K562 (cell line): ENCODE data around the gene CSTB. TPM values are rescaled to one million over a fixed set of nuclear protein-coding genes. Genes with fewer than 3 reads are reported as not detected.

Experiments
- ATAC-seq: fragments of 200-7000 bp; cut with Tn5 transposase; 3 replicates; pipeline ENCODE4 v1.9.1; 2020; ENCODE audit warnings: moderate library complexity
- BruUV-seq: library from RNA; stranded (reverse); fragments of 400-500 nt; replicated peaks from 2 replicates; lab custom pipeline; 2021; lab: Mats Ljungman, UMichigan
- CTCF ChIA-PET: fragments of 300-600 bp; formaldehyde crosslinking; extraction: SDS; loops from one replicate; lab custom pipeline; 2021; ENCODE audit warnings: low intra/inter-chr PET ratio; lab: Yijun Ruan, JAX
- POLR2A ChIA-PET: fragments of 300-600, 350-650 bp; sonication (Branson Sonifier 250); formaldehyde crosslinking; extraction: SDS; loops from one replicate; lab custom pipeline; 2021; ENCODE audit warnings: antibody characterized with exemption, inconsistent platforms; lab: Yijun Ruan, JAX
- DNase-seq, 4 experiments: peaks; one replicate each; pipeline versions ENCODE4 v3.0.0 to v3.0.0-alpha.2; 2011 to 2018; ENCODE audit warnings: low spot score in 3 of 4, mixed read lengths in 3 of 4; ENCODE audit errors: extremely low read depth in 1 of 4
- FAIRE-seq: peaks from 2 replicates; lab custom pipeline; 2011; peaks lifted over from hg19 to GRCh38; lab: Jason Lieb, UNC
- H2AFZ ChIP-seq: 2 replicates; pipeline ENCODE4 v1.6.0; 2011; ENCODE audit warnings: low read depth, low read length, control low read depth, inconsistent platforms
- H3K27ac ChIP-seq: fragments of 200-600 bp; 3 replicates; pipeline ENCODE4 v1.8.0; 2011; ENCODE audit warnings: low read depth, mild to moderate bottlenecking, control low read depth, inconsistent platforms, low read length, moderate library complexity, mixed read lengths; ENCODE audit errors: extremely low read depth
- H3K27me3 ChIP-seq, 2 experiments: fragments of 300-600 bp in 1 of 2; 2 replicates in 1 of 2; 3 replicates in 1 of 2; pipeline versions ENCODE4 v1.6.0 to v1.8.0; 2011; ENCODE audit warnings: inconsistent platforms in 2 of 2, low read length in 2 of 2, mild to moderate bottlenecking in 1 of 2, mixed read lengths in 1 of 2, moderate library complexity in 1 of 2; ENCODE audit not compliant: control insufficient read depth in 2 of 2, insufficient read depth in 2 of 2
- H3K36me3 ChIP-seq: fragments of 300-600 bp; 3 replicates; pipeline ENCODE4 v1.8.0; 2011; ENCODE audit warnings: mild to moderate bottlenecking, low read length, inconsistent platforms; ENCODE audit not compliant: control insufficient read depth, insufficient read depth
- H3K4me1 ChIP-seq, 2 experiments: fragments of 200-600 bp in 1 of 2; replicated peaks in 1 of 2; 2 replicates in 1 of 2; 3 replicates in 1 of 2; pipeline versions ENCODE4 v1.5.1 to v1.8.0; 2011; ENCODE audit warnings: inconsistent platforms in 2 of 2, low read length in 2 of 2, mild to moderate bottlenecking in 1 of 2, mixed read lengths in 1 of 2, moderate library complexity in 1 of 2; ENCODE audit not compliant: control insufficient read depth in 2 of 2, insufficient read depth in 2 of 2
- H3K4me2 ChIP-seq: 2 replicates; pipeline ENCODE4 v1.6.1; 2011; ENCODE audit warnings: low read length, control low read depth, inconsistent platforms, mixed read lengths; ENCODE audit not compliant: insufficient read depth
- H3K4me3 ChIP-seq: fragments of 200-600 bp; sonication (generic), shearing (Covaris generic); 2 replicates; pipeline ENCODE4 v1.5.1; 2016; ENCODE audit warnings: control low read depth, inconsistent platforms
- H3K79me2 ChIP-seq: fragments of 200-600 bp; 3 replicates; pipeline ENCODE4 v1.8.0; 2011; ENCODE audit warnings: low read length, inconsistent platforms; ENCODE audit not compliant: control insufficient read depth, insufficient read depth
- H3K9ac ChIP-seq, 2 experiments: 2 replicates each; pipeline versions ENCODE4 v1.6.0 to v1.6.1; 2011; ENCODE audit warnings: low read depth in 2 of 2, low read length in 2 of 2, control low read depth in 1 of 2, inconsistent platforms in 1 of 2, mild to moderate bottlenecking in 1 of 2, mixed read lengths in 1 of 2; ENCODE audit not compliant: insufficient read depth in 1 of 2
- H3K9me1 ChIP-seq: one replicate; pipeline ENCODE4 v1.6.0; 2011; ENCODE audit warnings: inconsistent platforms, mild to moderate bottlenecking, low read length, moderate library complexity; ENCODE audit not compliant: control insufficient read depth, insufficient read depth
- H3K9me3 ChIP-seq: replicated peaks from 2 replicates; pipeline ENCODE4 v1.5.1; 2011; ENCODE audit warnings: low read depth, low read length, inconsistent platforms; ENCODE audit not compliant: control insufficient read depth, insufficient read depth
- H4K20me1 ChIP-seq: replicated peaks from 2 replicates; pipeline ENCODE4 v1.6.1; 2011; ENCODE audit warnings: low read length, inconsistent platforms, mixed read lengths; ENCODE audit not compliant: control insufficient read depth, insufficient read depth
- CHD4 ChIP-seq: fragments of 200-600 bp; sonication (generic); IDR thresholded peaks from 3 replicates; pipeline ENCODE4 v1.6.1; 2012; ENCODE audit warnings: low read depth, mild to moderate bottlenecking, mixed read lengths, low read length, inconsistent platforms; ENCODE audit not compliant: insufficient read depth, insufficient replicate concordance, poor library complexity, severe bottlenecking
- CTBP1 ChIP-seq: fragments of 450-650 bp; IDR thresholded peaks from 2 replicates; pipeline ENCODE4 v1.6.1; 2016; ENCODE audit warnings: borderline replicate concordance
- CXXC5 ChIP-seq: fragments of 250-450 bp; sonication (Bioruptor Pico); IDR thresholded peaks from 2 replicates; pipeline ENCODE4 v1.8.0; 2022; ENCODE audit warnings: inconsistent platforms, mild to moderate bottlenecking, moderate library complexity
- E2F3 ChIP-seq: fragments of 250-450 bp; sonication (Bioruptor Pico); IDR thresholded peaks from 2 replicates; pipeline ENCODE4 v1.4.0; 2020; ENCODE audit warnings: mild to moderate bottlenecking
- FOSL1 ChIP-seq: fragments of 200-800 bp; sonication (Bioruptor generic); conservative IDR thresholded peaks from 2 replicates; pipeline ENCODE4 v1.6.1; 2016; ENCODE audit warnings: missing genetic modification characterization, missing compliant biosample characterization
- HMGN3 ChIP-seq: IDR thresholded peaks from 2 replicates; pipeline ENCODE4 v1.6.1; 2011; ENCODE audit warnings: borderline replicate concordance, low read depth, mild to moderate bottlenecking, mixed read lengths, low read length; ENCODE audit not compliant: insufficient read length; ENCODE audit errors: extremely low read depth
- HOXB6 ChIP-seq: fragments of 250-450 bp; sonication (Bioruptor Pico); IDR thresholded peaks from 2 replicates; pipeline ENCODE4 v1.5.1; 2022; ENCODE audit warnings: mild to moderate bottlenecking, borderline replicate concordance
- MCM3 ChIP-seq: fragments of 450-650 bp; IDR thresholded peaks from 2 replicates; pipeline ENCODE4 v1.6.1; 2016
- NELFE ChIP-seq: IDR thresholded peaks from 2 replicates; pipeline ENCODE4 v1.6.1; 2011; ENCODE audit warnings: mild to moderate bottlenecking; ENCODE audit not compliant: insufficient read depth, insufficient read length
- PML ChIP-seq: IDR thresholded peaks from 2 replicates; pipeline ENCODE4 v1.6.1; 2012; ENCODE audit warnings: low read length, inconsistent platforms
- POLR2G ChIP-seq: fragments of 200-400 bp; formaldehyde crosslinking; IDR thresholded peaks from 2 replicates; pipeline ENCODE4 v1.6.1; 2017; ENCODE audit warnings: low read depth, mild to moderate bottlenecking, antibody characterized with exemption, low read length, moderate library complexity
- POLR2H ChIP-seq: IDR thresholded peaks from 2 replicates; pipeline ENCODE4 v1.6.1; 2016; ENCODE audit warnings: missing genetic modification characterization, low read depth, mild to moderate bottlenecking, control low read depth, missing compliant biosample characterization, moderate library complexity
- POU5F1 ChIP-seq: fragments of 150-350 bp; IDR thresholded peaks from 2 replicates; pipeline ENCODE4 v1.6.1; 2014; ENCODE audit warnings: borderline replicate concordance, low read length, low read depth, mild to moderate bottlenecking; ENCODE audit not compliant: partially characterized antibody
- SREBF1 ChIP-seq: fragments of 150-350 bp; IDR thresholded peaks from 2 replicates; pipeline ENCODE4 v1.6.1; 2014; ENCODE audit warnings: antibody characterized with exemption, low read depth, low read length, borderline replicate concordance
- SRF ChIP-seq, 2 experiments: fragments of 250-450, 450-650 bp in 1 of 2; sonication (Bioruptor Pico) in 1 of 2; sonication (generic) in 1 of 2; formaldehyde crosslinking; IDR thresholded peaks; 2 replicates each; pipeline versions ENCODE4 v1.5.0 to v1.5.1; 2020 to 2022; ENCODE audit warnings: mild to moderate bottlenecking in 1 of 2, missing genetic modification reagents in 1 of 2
- TAF7 ChIP-seq: fragments of 450-650 bp; IDR thresholded peaks from 2 replicates; pipeline ENCODE4 v1.6.1; 2016; ENCODE audit warnings: missing genetic modification characterization, missing compliant biosample characterization
- ZBTB7A ChIP-seq: IDR thresholded peaks from 2 replicates; pipeline ENCODE4 v1.6.1; 2011; ENCODE audit warnings: low read depth, mild to moderate bottlenecking, low read length, moderate library complexity, borderline replicate concordance; ENCODE audit not compliant: control insufficient read depth
- ZFP91 ChIP-seq: sonication (generic); formaldehyde crosslinking; IDR thresholded peaks from 2 replicates; pipeline ENCODE4 v1.8.0; 2022; ENCODE audit warnings: mild to moderate bottlenecking, missing genetic modification reagents
- ZNF239 ChIP-seq: fragments of 250-450 bp; sonication (Bioruptor Pico); IDR thresholded peaks from 2 replicates; pipeline ENCODE4 v1.4.0; 2020; ENCODE audit warnings: mild to moderate bottlenecking
- ZNF764 ChIP-seq: fragments of 250-450 bp; sonication (Bioruptor Pico); IDR thresholded peaks from 2 replicates; pipeline ENCODE4 v1.4.0; 2020; ENCODE audit warnings: low read depth, mild to moderate bottlenecking, moderate library complexity
- WGBS: fragments of 100-300 bp; shearing (Covaris generic); methylation state at CpG from one replicate; pipeline ENCODE4 v1.1.6; 2016; ENCODE audit warnings: low coverage, mixed read lengths; ENCODE audit not compliant: insufficient coverage; ENCODE audit errors: missing lambda C conversion rate; 5-methylcytosine and 5-hydroxymethylcytosine counted together
- in situ Hi-C: fragments of 300-500 bp; cut with MboI; formaldehyde crosslinking; loops from 4 replicates; pipeline ENCODE4 v1.15.0; 2018; ENCODE audit warnings: inconsistent platforms, mixed read lengths
- intact Hi-C: fragments of 100-400 bp; cut with micrococcal nuclease; formaldehyde crosslinking; loops from 2 replicates; pipeline ENCODE4 v1.14.2; 2022
- polyA plus RNA-seq, 8 experiments: library from polyadenylated mRNA; depleted of rRNA in 4 of 8; stranded (reverse) in 5 of 8; unstranded in 3 of 8; fragments of >200 nt; fragmentation: Nextera tagmentation in 2 of 8; fragmentation: Illumina TruSeq in 1 of 8; extraction: Ambion mirVana in 2 of 8; extraction: Trizol in 1 of 8; gene quantifications; 2 replicates each; pipeline versions ENCODE4 v1.2.1 to v1.2.3, GENCODE V29; 2011 to 2014; ENCODE audit warnings: inconsistent platforms in 1 of 8, missing spikeins in 1 of 8
- total RNA-seq, 7 experiments: library from RNA; depleted of rRNA in 6 of 7; stranded (reverse); fragments of >200 nt in 6 of 7; fragmentation: Illumina TruSeq in 2 of 7; extraction: Trizol in 2 of 7; gene quantifications; 2 replicates each; pipeline versions ENCODE4 v1.2.1 to v1.2.3, GENCODE V29; 2011 to 2021; ENCODE audit warnings: low replicate concordance in 1 of 7

The CSTB gene
- total and polyA plus RNA-seq, 9 of the 15 experiments (the other 6 are each of a cell fraction or from before 2014, with no cell fraction given) = 12.4 to 65.0 (median 31.7) TPM

GRCh38 chr21:43817157-43818086, 41.3 kb upstream of the CSTB start:
- Histone ChIP-seq H4K20me1 (0 out of 2 replicates have a peak, but pooled peaks cover 4% of the 10 kb centered on the region), H3K9me1 (no peaks in the 10 kb centered on the region), H3K4me1 (peaks cover 12 to 75% of the 10 kb centered on the region in 2 experiments; a peak in 3 of 5 replicates), H3K79me2 (no peaks in the 10 kb centered on the region), H3K36me3 (no peaks in the 10 kb centered on the region), H3K9me3 (no peaks in the 10 kb centered on the region), H3K4me3 (no peak overlapping the region), H3K27ac (no peak overlapping the region), H3K4me2 (no peak overlapping the region), H2AFZ (no peak overlapping the region), H3K9ac (peak overlapping the region in 1 of 2 experiments; percentile 63; a peak in 2 of 4 replicates), H3K27me3 (no peaks in the 10 kb centered on the region; a peak in 1 of 5 replicates)
- BruUV-seq = no TSS peak
- in situ Hi-C loops = no loop called here
- WGBS = 73% methylated on average over 29 of the region's 29 CpGs
- POLR2A ChIA-PET = interaction anchor here (0.9 to 2.0 kb wide), 4 partner anchors 9 to 15 kb away, joined by 3 to 9 read pairs (median 4); no protein-coding TSS in a partner anchor
- DNase-seq = no peak
- intact Hi-C loops = no loop called here
- no peak for ATAC-seq
- FAIRE-seq = no peak
- CTCF ChIA-PET = no interaction called here
- TF ChIP-seq POLR2H (tag) = no peak
- no peak for TF ChIP-seq ZFP91 (CRISPR knock-in tag)
- no peak for TF ChIP-seq TAF7
- no peak for TF ChIP-seq CHD4
- TF ChIP-seq SRF (CRISPR knock-in tag; IDR thresholded peaks at IDR 0.05) = no peak
- TF ChIP-seq NELFE = no peak
- TF ChIP-seq ZNF239 = no peak
- no peak for TF ChIP-seq SREBF1
- peak; percentile 23 for TF ChIP-seq HMGN3
- no peak for TF ChIP-seq ZNF764
- TF ChIP-seq POLR2G = peak; percentile 63; the same call in 1 of the 2 replicates
- TF ChIP-seq FOSL1 (tag) = no peak
- TF ChIP-seq CXXC5 (CRISPR knock-in tag) = no peak
- TF ChIP-seq HOXB6 (CRISPR knock-in tag) = no peak
- no peak for TF ChIP-seq MCM3
- no peak for TF ChIP-seq PML
- no peak for TF ChIP-seq CTBP1
- TF ChIP-seq POU5F1 = no peak
- no peak for TF ChIP-seq E2F3 (CRISPR knock-in tag)
- TF ChIP-seq ZBTB7A = 0 out of 2 replicates have a peak, but pooled peaks have one; percentile 22
